GM12878 (cell line): Measurements from ENCODE around the gene HPD. TPM values are rescaled to one million over a fixed set of nuclear protein-coding genes. Genes with fewer than 3 reads are reported as not detected.

Source experiments
- ATAC-seq: fragments of 200-7000 bp; cut with Tn5 transposase; 3 replicates; pipeline ENCODE4 v1.9.1; 2020; ENCODE audit warnings: mild to moderate bottlenecking, moderate library complexity
- BruUV-seq: library from RNA; stranded (reverse); fragments of 400-500 nt; replicated peaks from 2 replicates; lab custom pipeline; 2021; lab: Mats Ljungman, UMichigan
- CTCF ChIA-PET: fragments of 300-600 bp; sonication (Branson Sonifier 250); formaldehyde crosslinking; extraction: SDS; loops from one replicate; lab custom pipeline; 2021; ENCODE audit warnings: inconsistent platforms; lab: Yijun Ruan, JAX
- POLR2A ChIA-PET: fragments of 350-600 bp; formaldehyde crosslinking; extraction: SDS; loops from one replicate; lab custom pipeline; 2021; ENCODE audit warnings: inconsistent platforms; lab: Charles Lee
- RAD21 ChIA-PET: fragments of 300-600 bp; sonication (Branson Sonifier 250); formaldehyde crosslinking; loops from one replicate; lab custom pipeline; 2023; ENCODE audit warnings: antibody characterized with exemption; ENCODE audit not compliant: unreplicated experiment; lab: Charles Lee
- SMC1A ChIA-PET: fragments of 300-600 bp; sonication (Branson Sonifier 250); formaldehyde crosslinking; loops from one replicate; lab custom pipeline; 2023; ENCODE audit not compliant: unreplicated experiment, uncharacterized antibody; lab: Charles Lee
- DNase-seq: peaks from one replicate; pipeline ENCODE4 v3.0.0-alpha.2; 2011; ENCODE audit warnings: low read depth, low spot score
- FAIRE-seq: peaks from 3 replicates; lab custom pipeline; 2011; peaks lifted over from hg19 to GRCh38; lab: Jason Lieb, UNC
- H2AFZ ChIP-seq: 2 replicates; pipeline ENCODE4 v1.6.0; 2011; ENCODE audit warnings: low read depth, low read length, control low read depth; ENCODE audit not compliant: control insufficient read depth
- H3K27ac ChIP-seq: 2 replicates; pipeline ENCODE4 v1.5.1; 2011; ENCODE audit warnings: control low read depth; ENCODE audit not compliant: control insufficient read depth, insufficient read depth
- H3K27me3 ChIP-seq, 2 experiments: replicated peaks in 1 of 2; 2 replicates each; pipeline versions ENCODE4 v1.6.0 to v1.6.1; 2011; ENCODE audit warnings: low read length in 1 of 2; ENCODE audit not compliant: control insufficient read depth in 2 of 2, insufficient read depth in 2 of 2
- H3K36me3 ChIP-seq, 2 experiments: 2 replicates each; pipeline ENCODE4 v1.5.1; 2011; ENCODE audit warnings: low read length in 1 of 2; ENCODE audit not compliant: control insufficient read depth in 2 of 2, insufficient read depth in 2 of 2
- H3K4me1 ChIP-seq: 2 replicates; pipeline ENCODE4 v1.6.1; 2011; ENCODE audit warnings: mild to moderate bottlenecking, low read length, moderate library complexity, mixed read lengths; ENCODE audit not compliant: control insufficient read depth, insufficient read depth
- H3K4me2 ChIP-seq: 2 replicates; pipeline ENCODE4 v1.6.0; 2011; ENCODE audit warnings: control low read depth; ENCODE audit not compliant: control insufficient read depth, insufficient read depth
- H3K4me3 ChIP-seq: fragments of 200-600 bp; sonication (generic); 2 replicates; pipeline ENCODE4 v1.5.1; 2016
- H3K79me2 ChIP-seq: 2 replicates; pipeline ENCODE4 v1.6.0; 2011; ENCODE audit warnings: low read length; ENCODE audit not compliant: control insufficient read depth, insufficient read depth
- H3K9ac ChIP-seq: 2 replicates; pipeline ENCODE4 v1.8.0; 2011; ENCODE audit warnings: low read length, control low read depth, mixed read lengths; ENCODE audit not compliant: control insufficient read depth, insufficient read depth
- H3K9me3 ChIP-seq: replicated peaks from 3 replicates; pipeline ENCODE4 v1.5.1; 2011; ENCODE audit warnings: mild to moderate bottlenecking, low read length; ENCODE audit not compliant: control insufficient read depth, insufficient read depth
- H4K20me1 ChIP-seq: 2 replicates; pipeline ENCODE4 v1.6.0; 2011; ENCODE audit not compliant: control insufficient read depth, insufficient read depth
- CBX3 ChIP-seq: fragments of 200-600 bp; sonication (generic); IDR thresholded peaks from 2 replicates; pipeline ENCODE4 v1.6.1; 2016; ENCODE audit warnings: low read depth, borderline replicate concordance
- CUX1 ChIP-seq: IDR thresholded peaks from 2 replicates; pipeline ENCODE4 v1.6.1; 2012; ENCODE audit warnings: improper control_type of control experiment, low read depth, low read length; ENCODE audit not compliant: insufficient replicate concordance
- E4F1 ChIP-seq: fragments of 450-650 bp; IDR thresholded peaks from 2 replicates; pipeline ENCODE4 v1.6.1; 2018; ENCODE audit warnings: borderline replicate concordance, mild to moderate bottlenecking; ENCODE audit not compliant: partially characterized antibody
- EED ChIP-seq: sonication (generic); IDR thresholded peaks from 2 replicates; pipeline ENCODE4 v1.6.1; 2016; ENCODE audit warnings: antibody characterized with exemption, low read depth
- EZH2 ChIP-seq: IDR thresholded peaks from 2 replicates; pipeline ENCODE4 v1.6.1; 2012; ENCODE audit warnings: low read depth, mild to moderate bottlenecking, control low read depth, inconsistent platforms, low read length, borderline replicate concordance; ENCODE audit not compliant: control insufficient read depth
- FOXK2 ChIP-seq: fragments of 450-650 bp; IDR thresholded peaks from 2 replicates; pipeline ENCODE4 v1.6.1; 2017; ENCODE audit warnings: mild to moderate bottlenecking, moderate library complexity
- GABPA ChIP-seq: IDR thresholded peaks from 2 replicates; pipeline ENCODE4 v1.6.1; 2014; ENCODE audit warnings: antibody characterized with exemption, low read depth, mild to moderate bottlenecking, inconsistent platforms
- HCFC1 ChIP-seq: fragments of 150-350 bp; IDR thresholded peaks from 2 replicates; pipeline ENCODE4 v1.6.1; 2014; ENCODE audit warnings: low read length
- JUND ChIP-seq: IDR thresholded peaks from 2 replicates; pipeline ENCODE4 v1.6.1; 2012; ENCODE audit warnings: low read depth, mild to moderate bottlenecking, low read length, improper control_type of control experiment, moderate library complexity
- KLF5 ChIP-seq: fragments of 450-650 bp; IDR thresholded peaks from 2 replicates; pipeline ENCODE4 v1.6.1; 2014; ENCODE audit warnings: mild to moderate bottlenecking; ENCODE audit not compliant: partially characterized antibody
- NBN ChIP-seq: fragments of 450-650 bp; IDR thresholded peaks from 2 replicates; pipeline ENCODE4 v1.6.1; 2016
- NFXL1 ChIP-seq: fragments of 450-650 bp; IDR thresholded peaks from 2 replicates; pipeline ENCODE4 v1.6.1; 2017; ENCODE audit warnings: antibody characterized with exemption, mild to moderate bottlenecking, borderline replicate concordance
- NFYB ChIP-seq: IDR thresholded peaks from 2 replicates; pipeline ENCODE4 v1.6.1; 2011; ENCODE audit warnings: low read depth, mild to moderate bottlenecking, low read length, improper control_type of control experiment, moderate library complexity; ENCODE audit not compliant: insufficient read depth
- NR2F1 ChIP-seq: fragments of 450-650 bp; conservative IDR thresholded peaks from 2 replicates; pipeline ENCODE4 v1.6.1; 2017; ENCODE audit warnings: mild to moderate bottlenecking
- POLR2A ChIP-seq: IDR thresholded peaks from 2 replicates; pipeline ENCODE4 v1.6.1; 2011; ENCODE audit warnings: low read depth, mild to moderate bottlenecking, low read length
- POU2F2 ChIP-seq: IDR thresholded peaks from 3 replicates; pipeline ENCODE4 v1.6.1; 2011; ENCODE audit warnings: low read depth, mild to moderate bottlenecking, low read length, borderline replicate concordance
- SMC3 ChIP-seq: IDR thresholded peaks from 2 replicates; pipeline ENCODE4 v1.6.1; 2011; ENCODE audit warnings: low read length, improper control_type of control experiment, borderline replicate concordance
- SREBF2 ChIP-seq: IDR thresholded peaks from 2 replicates; pipeline ENCODE4 v1.6.1; 2012; ENCODE audit warnings: mild to moderate bottlenecking, low read length
- STAT1 ChIP-seq: fragments of 450-650 bp; conservative IDR thresholded peaks from 2 replicates; pipeline ENCODE4 v1.6.1; 2014; ENCODE audit warnings: antibody characterized with exemption, mild to moderate bottlenecking
- STAT3 ChIP-seq: IDR thresholded peaks from 2 replicates; pipeline ENCODE4 v1.6.1; 2011; ENCODE audit warnings: low read depth, low read length, improper control_type of control experiment
- WGBS: methylation state at CpG from one replicate; pipeline ENCODE4 v1.1.6; 2016; ENCODE audit warnings: low lambda C conversion rate; ENCODE audit not compliant: insufficient replicate concordance, insufficient coverage; ENCODE audit errors: missing lambda C conversion rate; 5-methylcytosine and 5-hydroxymethylcytosine counted together
- in situ Hi-C: fragments of 300-500 bp; cut with MboI; formaldehyde crosslinking; loops from 9 replicates; pipeline ENCODE4 v1.14.3; 2018; ENCODE audit warnings: mixed read lengths
- intact Hi-C: fragments of 100-400 bp; cut with micrococcal nuclease; formaldehyde crosslinking; loops from one replicate; pipeline ENCODE4 v1.14.2; 2022; ENCODE audit not compliant: unreplicated experiment
- polyA plus RNA-seq, 11 experiments: library from polyadenylated mRNA; depleted of rRNA in 4 of 11; unstranded in 6 of 11; stranded (reverse) in 5 of 11; fragments of >200 nt; fragmentation: Nextera tagmentation in 4 of 11; fragmentation: Illumina TruSeq in 1 of 11; extraction: Ambion mirVana in 4 of 11; extraction: Trizol in 1 of 11; gene quantifications; 1 replicate in 1 of 11; 2 replicates in 10 of 11; pipeline versions ENCODE4 v1.2.1 to v1.2.3, GENCODE V29; 2011 to 2016; ENCODE audit warnings: inconsistent platforms in 2 of 11, missing spikeins in 2 of 11, low read depth in 1 of 11
- total RNA-seq, 4 experiments: library from RNA; depleted of rRNA in 3 of 4; stranded (reverse); fragments of >200 nt in 3 of 4; fragmentation: Illumina TruSeq in 1 of 4; extraction: Trizol in 1 of 4; gene quantifications; 2 replicates each; pipeline versions ENCODE4 v1.2.1 to v1.2.3, GENCODE V29; 2013 to 2021

The HPD gene
- total and polyA plus RNA-seq, 10 of the 15 experiments (the other 5 are each of a cell fraction or from before 2014, with no cell fraction given), result 0.04 to 0.69 (median 0.28) TPM; not detected in 7

DNA sequence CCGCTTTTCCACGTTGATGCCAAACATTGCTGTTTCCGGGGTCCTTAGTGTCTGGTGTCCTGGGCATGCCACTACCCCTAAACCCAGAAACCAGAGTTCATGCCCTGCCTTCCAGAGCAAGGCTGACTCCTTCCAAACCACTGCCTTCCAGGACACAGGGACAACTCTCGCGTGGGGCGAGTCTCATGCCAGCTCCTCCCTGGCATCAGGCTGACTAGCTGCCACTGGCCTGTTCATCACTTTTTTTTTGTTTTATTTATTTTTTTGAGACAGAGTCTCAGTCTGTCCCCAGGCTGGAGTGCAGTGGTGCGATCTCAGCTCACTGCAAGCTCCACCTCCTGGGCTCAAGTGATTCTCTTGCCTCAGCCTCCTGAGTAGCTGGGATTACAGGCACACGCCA is 50.0 kb downstream of the HPD start:
- ChIA-PET SMC1A (interaction anchor here (12.2 kb wide), 1 partner anchor 15 kb away, joined by 226 read pairs; the partner anchor contains the start of gene RHOF), RAD21 (interaction anchor here (13.1 kb wide), 1 partner anchor 14 kb away, joined by 395 read pairs; the partner anchor contains the start of gene RHOF), CTCF (interaction anchor here (1.6 to 13.6 kb wide), 2 partner anchors 12 to 35 kb away, joined by 3 to 565 read pairs; partner anchors contain the start of gene RHOF), POLR2A (interaction anchor here (0.6 to 10.1 kb wide), 2 partner anchors 16 to 102 kb away, joined by 3 to 155 read pairs; partner anchors contain the start of gene RHOF)
- intact Hi-C loops, result no loop called here
- Histone ChIP-seq H3K9ac (no peak overlapping the region), H3K4me1 (peaks cover 23% of the 10 kb centered on the region), H3K4me3 (no peak overlapping the region), H3K4me2 (no peak overlapping the region), H3K79me2 (peaks cover 60% of the 10 kb centered on the region), H3K27ac (no peak overlapping the region), H3K27me3 (no peaks in the 10 kb centered on the region), H2AFZ (no peak overlapping the region), H3K36me3 (peaks cover 6 to 16% of the 10 kb centered on the region in 2 experiments; a peak in 3 of 4 replicates), H4K20me1 (peaks cover 9% of the 10 kb centered on the region), H3K9me3 (no peaks in the 10 kb centered on the region)
- no peak for TF ChIP-seq POU2F2
- TF ChIP-seq NFYB, result no peak
- TF ChIP-seq STAT3, result no peak
- TF ChIP-seq EZH2, result no peak
- TF ChIP-seq E4F1, result no peak
- no peak for TF ChIP-seq NBN
- no peak for TF ChIP-seq CBX3
- no peak for TF ChIP-seq JUND
- no peak for TF ChIP-seq POLR2A
- TF ChIP-seq EED, result no peak
- TF ChIP-seq HCFC1, result no peak
- no peak for TF ChIP-seq STAT1
- no peak for TF ChIP-seq NFXL1
- TF ChIP-seq FOXK2, result no peak
- no peak for TF ChIP-seq SREBF2
- no peak for TF ChIP-seq NR2F1
- TF ChIP-seq KLF5, result no peak
- TF ChIP-seq GABPA, result no peak
- no peak for TF ChIP-seq SMC3
- TF ChIP-seq CUX1, result no peak
- DNase-seq (no peak), ATAC-seq (no peak), FAIRE-seq (no peak)
- in situ Hi-C loops, result no loop called here
- 93% methylated on average over 8 of the region's 8 CpGs for WGBS
- no TSS peak for BruUV-seq
